ENCODE data around the gene DYNC1I1. TPM values are rescaled to one million over a fixed set of nuclear protein-coding genes. Genes with fewer than 3 reads are reported as not detected.

The DYNC1I1 gene
- polyA plus RNA-seq, 3 donors = 0.31 to 0.59 (median 0.37) TPM

- peak in 3 of 11 donors; percentile 4 to 27 (median 18) for DNase-seq (ENCODE audit: extremely low read depth in 1 of 11, low read depth in 9 of 11, low spot score in 4 of 11)
Measured at GRCh38 chr7:96034940-96035727, 262.8 kb downstream of the DYNC1I1 start.

GRCh38 chr7:96040250-96040772 lies 268.0 kb downstream of the DYNC1I1 start:
- DNase-seq (ENCODE audit: extremely low read depth in 1 of 11, low read depth in 9 of 11, low spot score in 4 of 11) = no peak

DNA sequence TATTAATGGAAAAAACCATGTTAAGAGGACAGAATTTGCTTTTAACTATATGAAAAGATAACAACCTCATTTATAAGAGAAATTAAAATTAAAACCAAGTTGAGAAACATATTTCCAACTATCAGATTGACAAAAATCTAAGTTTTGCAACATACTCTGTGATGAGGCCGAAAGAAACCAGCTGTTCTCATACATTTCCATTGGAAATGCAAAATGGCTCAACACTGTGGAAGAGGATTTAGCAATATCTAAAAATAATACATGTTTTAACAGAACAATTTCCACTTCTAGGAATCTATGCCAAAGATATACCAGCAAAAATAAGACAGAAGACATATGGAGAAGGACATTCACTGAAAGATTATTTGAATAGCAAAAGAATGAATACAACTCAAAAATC lies 268.8 kb downstream of the DYNC1I1 start:
- DNase-seq (ENCODE audit: extremely low read depth in 1 of 11, low read depth in 9 of 11, low spot score in 4 of 11) = no peak

DNA sequence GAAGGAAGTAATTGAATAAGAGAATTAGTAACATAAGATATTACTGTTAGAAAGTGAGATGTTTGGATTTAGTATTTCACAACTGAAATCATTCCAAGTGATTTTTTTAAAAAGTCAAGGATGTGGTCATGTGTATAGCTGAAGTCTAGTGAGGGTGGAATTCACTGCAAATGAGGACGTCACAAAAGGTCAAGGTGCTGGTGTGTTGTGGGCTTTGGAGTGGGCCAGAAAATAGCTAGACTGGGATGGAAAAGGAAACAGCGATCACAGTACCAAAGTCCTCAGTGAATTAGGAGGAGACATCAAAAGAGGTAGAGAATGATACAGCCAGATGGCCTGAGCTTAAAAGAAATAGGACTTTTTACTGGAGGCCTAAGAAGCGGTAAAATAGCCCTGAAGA lies 272.8 kb downstream of the DYNC1I1 start:
- no peak for DNase-seq (ENCODE audit: extremely low read depth in 1 of 11, low read depth in 9 of 11, low spot score in 4 of 11)

DNA sequence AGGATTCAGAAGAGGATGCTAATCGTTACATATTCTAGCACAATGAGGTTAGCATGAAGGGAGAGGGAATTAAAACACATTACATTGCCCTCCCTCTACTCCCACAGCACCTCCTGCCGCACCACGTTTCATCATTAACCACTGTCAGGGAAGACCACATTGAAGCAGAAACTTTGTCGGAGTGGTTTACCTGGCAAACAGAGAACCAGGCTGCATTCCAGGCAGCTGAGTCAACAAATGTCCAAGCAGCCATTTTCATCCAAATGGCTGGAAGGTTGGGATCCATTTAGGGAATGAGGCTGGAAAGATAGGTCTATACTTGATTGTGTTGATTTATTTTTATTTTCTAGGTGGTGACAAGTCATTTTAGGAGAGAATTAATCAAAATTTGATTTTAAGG lies 273.6 kb downstream of the DYNC1I1 start:
- DNase-seq (ENCODE audit: extremely low read depth in 1 of 11, low read depth in 9 of 11, low spot score in 4 of 11) = no peak

DNA sequence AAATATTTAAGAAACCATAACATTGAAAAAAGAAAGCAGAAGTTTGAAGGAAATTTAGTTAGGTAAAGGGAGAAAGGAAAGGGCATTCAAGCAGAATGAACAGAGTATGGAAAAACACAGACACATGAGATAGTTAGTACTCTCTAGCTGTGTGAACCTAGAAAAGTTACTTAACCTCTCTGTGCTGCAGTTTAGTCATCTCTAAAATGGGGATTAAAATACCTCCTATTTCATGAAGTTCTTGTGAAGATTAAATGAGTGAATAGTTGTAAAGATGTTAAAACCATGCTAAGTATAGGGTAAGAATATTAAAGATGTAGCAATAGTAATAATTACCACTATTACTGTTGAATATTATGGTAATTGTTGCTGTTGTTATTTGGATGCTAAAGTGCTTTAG lies 279.9 kb downstream of the DYNC1I1 start:
- no peak for DNase-seq (ENCODE audit: extremely low read depth in 1 of 11, low read depth in 9 of 11, low spot score in 4 of 11)

GRCh38 chr7:96052860-96053470 lies 280.6 kb downstream of the DYNC1I1 start:
- DNase-seq (ENCODE audit: extremely low read depth in 1 of 11, low read depth in 9 of 11, low spot score in 4 of 11) = no peak

DNA sequence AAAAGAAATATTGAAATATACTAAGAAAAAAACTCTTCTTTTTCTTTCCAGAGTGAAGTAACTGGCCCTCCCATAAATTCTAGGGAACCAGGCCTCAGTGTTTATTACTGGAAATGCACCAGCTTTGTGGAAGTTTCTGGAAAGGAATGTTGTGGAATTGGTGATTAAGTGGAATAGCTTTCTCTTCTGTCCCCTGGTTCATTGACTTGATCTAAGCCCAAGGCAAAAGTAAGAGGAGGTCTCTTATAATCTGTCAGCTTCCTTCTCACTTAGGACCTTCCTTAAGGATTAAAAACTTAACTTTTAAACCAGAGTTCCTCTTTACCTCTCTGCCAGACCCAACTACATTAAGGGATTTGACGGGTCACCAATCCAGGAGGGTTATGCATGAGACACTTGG lies 283.4 kb downstream of the DYNC1I1 start:
- DNase-seq (ENCODE audit: extremely low read depth in 1 of 11, low read depth in 9 of 11, low spot score in 4 of 11) = no peak

GRCh38 chr7:96059075-96059474 lies 286.7 kb downstream of the DYNC1I1 start:
- DNase-seq (ENCODE audit: extremely low read depth in 1 of 11, low read depth in 9 of 11, low spot score in 4 of 11) = no peak

GRCh38 chr7:96061009-96061408 lies 288.7 kb downstream of the DYNC1I1 start:
- DNase-seq (ENCODE audit: extremely low read depth in 1 of 11, low read depth in 9 of 11, low spot score in 4 of 11) = no peak

- DNase-seq (ENCODE audit: extremely low read depth in 1 of 11, low read depth in 9 of 11, low spot score in 4 of 11) = peak in 10 of 11 donors; percentile 8 to 46 (median 26)
Measured at GRCh38 chr7:96061844-96062243, 289.5 kb downstream of the DYNC1I1 start.

GRCh38 chr7:96067321-96067720 lies 295.0 kb downstream of the DYNC1I1 start:
- DNase-seq (ENCODE audit: extremely low read depth in 1 of 11, low read depth in 9 of 11, low spot score in 4 of 11) = no peak

GRCh38 chr7:96069401-96069800 lies 297.0 kb downstream of the DYNC1I1 start:
- no peak for DNase-seq (ENCODE audit: extremely low read depth in 1 of 11, low read depth in 9 of 11, low spot score in 4 of 11)

- DNase-seq (ENCODE audit: extremely low read depth in 1 of 11, low read depth in 9 of 11, low spot score in 4 of 11) = no peak
Measured at GRCh38 chr7:96074871-96075270, 302.5 kb downstream of the DYNC1I1 start.

- peak in 10 of 11 donors; percentile 26 to 45 (median 37) for DNase-seq (ENCODE audit: extremely low read depth in 1 of 11, low read depth in 9 of 11, low spot score in 4 of 11)
Measured at GRCh38 chr7:96075510-96076349, 303.4 kb downstream of the DYNC1I1 start.

DNA sequence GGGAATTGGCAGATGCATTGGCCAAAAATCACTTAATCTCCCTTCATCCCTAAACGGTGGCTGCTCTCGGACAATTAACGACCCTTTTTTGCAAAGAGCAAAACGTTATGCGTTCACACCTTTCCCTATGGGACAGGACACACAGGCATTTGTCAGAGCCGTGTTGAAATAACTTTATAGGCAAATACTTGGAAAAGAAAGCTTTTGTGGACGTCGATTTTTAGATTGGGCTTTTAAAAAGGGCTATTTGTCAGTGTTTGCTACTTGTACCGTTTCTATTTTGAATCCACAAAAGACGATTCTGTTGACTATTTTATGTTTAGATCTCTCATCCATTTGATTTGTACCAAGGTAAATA lies 304.0 kb downstream of the DYNC1I1 start:
- peak in 2 of 11 donors; percentile 3 to 7 for DNase-seq (ENCODE audit: extremely low read depth in 1 of 11, low read depth in 9 of 11, low spot score in 4 of 11)

- no peak for DNase-seq (ENCODE audit: extremely low read depth in 1 of 11, low read depth in 9 of 11, low spot score in 4 of 11)
Measured at GRCh38 chr7:96080027-96080426, 307.7 kb downstream of the DYNC1I1 start.

DNA sequence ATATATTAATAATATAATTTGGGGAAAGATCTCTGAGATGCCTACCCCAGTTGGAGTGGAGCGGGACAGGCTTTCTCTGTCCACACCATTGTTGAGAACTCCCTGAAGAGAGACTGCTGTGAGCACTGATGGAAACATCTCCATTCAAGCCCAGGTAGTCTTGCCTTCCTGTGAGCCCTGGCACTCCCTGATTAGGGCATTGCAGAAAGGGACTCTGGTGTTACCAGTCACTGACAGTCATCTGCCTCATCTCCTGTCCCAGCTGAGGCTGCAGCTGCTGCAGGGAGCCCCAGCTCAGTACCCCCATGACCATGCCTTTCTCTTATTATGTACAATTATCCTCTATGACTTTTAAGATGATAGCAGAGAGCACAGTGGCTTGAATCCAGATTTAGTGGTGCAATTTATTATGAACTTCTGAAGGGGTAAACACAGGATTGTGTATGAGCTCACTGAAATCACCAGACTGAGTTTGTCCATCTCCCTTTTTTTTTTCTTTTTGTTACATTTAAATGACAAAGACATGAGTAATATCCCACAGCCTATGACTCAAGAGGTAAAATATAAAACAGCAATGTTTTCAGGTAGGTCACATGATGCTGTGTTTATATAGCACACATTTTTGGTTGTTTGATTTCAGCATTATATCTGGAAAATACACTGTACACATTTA lies 312.7 kb downstream of the DYNC1I1 start:
- DNase-seq (ENCODE audit: extremely low read depth in 1 of 11, low read depth in 9 of 11, low spot score in 4 of 11) = no peak

- DNase-seq (ENCODE audit: extremely low read depth in 1 of 11, low read depth in 9 of 11, low spot score in 4 of 11) = no peak
Measured at GRCh38 chr7:96085953-96086352, 313.6 kb downstream of the DYNC1I1 start.
